ENCODE results near the gene AANAT. TPM values are rescaled to one million over a fixed set of nuclear protein-coding genes. Genes with fewer than 3 reads are reported as not detected.

The AANAT gene
- total RNA-seq, 1 experiment from 2014 or later: not detected

GRCh38 chr17:76484228-76484725 lies 16.9 kb downstream of the AANAT start:
- Histone ChIP-seq H3K4me2 (no peak overlapping the region), H3K9me3 (ENCODE audit: insufficient read depth, low read depth) (no peaks in the 10 kb centered on the region), H3F3A (ENCODE audit: insufficient read depth, low read depth) (no peaks in the 10 kb centered on the region), H2AFZ (no peak overlapping the region), H3K9me2 (ENCODE audit: insufficient read depth) (no peaks in the 10 kb centered on the region), H3K4me1 (replicated peaks; ENCODE audit: insufficient read depth) (no peaks in the 10 kb centered on the region; the same call in 1 of the 2 replicates), H4K20me1 (ENCODE audit: insufficient read depth) (no peaks in the 10 kb centered on the region), H3K79me2 (ENCODE audit: low read depth) (no peaks in the 10 kb centered on the region), H3K36me3 (ENCODE audit: low read depth) (no peaks in the 10 kb centered on the region), H3K27ac (no peak overlapping the region), H3K4me3 (no peak overlapping the region), H3K27me3 (ENCODE audit: insufficient read depth, low read depth) (no peaks in the 10 kb centered on the region)
- BruUV-seq (replicated peaks): no TSS peak
- intact Hi-C loops (cut with micrococcal nuclease; ENCODE audit: unreplicated experiment): no loop called here
- ChIA-PET POLR2A (ENCODE audit: unreplicated experiment) (no interaction called here), CTCF (no interaction called here)
- TF ChIP-seq CTCF (conservative IDR thresholded peaks at IDR 0.05) (no peak), EZH2 (IDR thresholded peaks at IDR 0.05; ENCODE audit: low read depth) (no peak)
- no peak for DNase-seq

GRCh38 chr17:76485569-76485968 lies 18.2 kb downstream of the AANAT start:
- TF ChIP-seq CTCF (conservative IDR thresholded peaks at IDR 0.05): no peak
- no peak for TF ChIP-seq EZH2 (IDR thresholded peaks at IDR 0.05; ENCODE audit: low read depth)
- no peak overlapping the region for H3K27ac ChIP-seq
- no peak overlapping the region for H2AFZ ChIP-seq
- H3K79me2 ChIP-seq (ENCODE audit: low read depth): no peaks in the 10 kb centered on the region
- no peak overlapping the region for H3K4me2 ChIP-seq
- no peaks in the 10 kb centered on the region for H3K36me3 ChIP-seq (ENCODE audit: low read depth)
- no peak overlapping the region for H3K4me3 ChIP-seq
- H4K20me1 ChIP-seq (ENCODE audit: insufficient read depth): no peaks in the 10 kb centered on the region
- no peaks in the 10 kb centered on the region for H3K27me3 ChIP-seq (ENCODE audit: insufficient read depth, low read depth)
- no TSS peak for BruUV-seq (replicated peaks)
- POLR2A ChIA-PET (ENCODE audit: unreplicated experiment): interaction anchor here (0.6 to 0.8 kb wide), 2 partner anchors 43 to 1642 kb away, joined by 5 to 10 read pairs; no protein-coding TSS in a partner anchor
- CTCF ChIA-PET: no interaction called here
- no peak for DNase-seq
- H3F3A ChIP-seq (ENCODE audit: insufficient read depth, low read depth): no peaks in the 10 kb centered on the region
- H3K9me3 ChIP-seq (ENCODE audit: insufficient read depth, low read depth): no peaks in the 10 kb centered on the region
- no peaks in the 10 kb centered on the region for H3K9me2 ChIP-seq (ENCODE audit: insufficient read depth)
- H3K4me1 ChIP-seq (replicated peaks; ENCODE audit: insufficient read depth): no peaks in the 10 kb centered on the region; the same call in 1 of the 2 replicates
- intact Hi-C loops (cut with micrococcal nuclease; ENCODE audit: unreplicated experiment): no loop called here

GRCh38 chr17:76487451-76488192 lies 20.2 kb downstream of the AANAT start:
- CTCF ChIA-PET: no interaction called here

More at GRCh38 chr17:76487451-76488192, 20.2 kb downstream of the AANAT start:
- H3K9me3 ChIP-seq (ENCODE audit: insufficient read depth, low read depth): no peaks in the 10 kb centered on the region
- DNase-seq: no peak
- no peaks in the 10 kb centered on the region for H3F3A ChIP-seq (ENCODE audit: insufficient read depth, low read depth)
- H3K27ac ChIP-seq: no peak overlapping the region
- no peaks in the 10 kb centered on the region for H3K79me2 ChIP-seq (ENCODE audit: low read depth)
- H4K20me1 ChIP-seq (ENCODE audit: insufficient read depth): no peaks in the 10 kb centered on the region
- TF ChIP-seq CTCF (conservative IDR thresholded peaks at IDR 0.05): no peak
- H3K4me2 ChIP-seq: no peak overlapping the region
- no peak overlapping the region for H3K4me3 ChIP-seq
- BruUV-seq (replicated peaks): no TSS peak
- no peaks in the 10 kb centered on the region; the same call in 1 of the 2 replicates for H3K4me1 ChIP-seq (replicated peaks; ENCODE audit: insufficient read depth)
- H2AFZ ChIP-seq: no peak overlapping the region
- H3K27me3 ChIP-seq (ENCODE audit: insufficient read depth, low read depth): no peaks in the 10 kb centered on the region
- no peaks in the 10 kb centered on the region for H3K9me2 ChIP-seq (ENCODE audit: insufficient read depth)
- POLR2A ChIA-PET (ENCODE audit: unreplicated experiment): no interaction called here
- no peaks in the 10 kb centered on the region for H3K36me3 ChIP-seq (ENCODE audit: low read depth)
- intact Hi-C loops (cut with micrococcal nuclease; ENCODE audit: unreplicated experiment): no loop called here

Data from PC-9 (cell line).